Measurements from ENCODE around the gene LYZL6. TPM values are rescaled to one million over a fixed set of nuclear protein-coding genes. Genes with fewer than 3 reads are reported as not detected.
"Not testable (repeated sequence)": the region's sequence is repeated elsewhere in the genome, so short reads cannot be mapped to it uniquely, and the experiment has no call there.

Gene LYZL6
- polyA plus RNA-seq, 3 donors = not detected

DNA sequence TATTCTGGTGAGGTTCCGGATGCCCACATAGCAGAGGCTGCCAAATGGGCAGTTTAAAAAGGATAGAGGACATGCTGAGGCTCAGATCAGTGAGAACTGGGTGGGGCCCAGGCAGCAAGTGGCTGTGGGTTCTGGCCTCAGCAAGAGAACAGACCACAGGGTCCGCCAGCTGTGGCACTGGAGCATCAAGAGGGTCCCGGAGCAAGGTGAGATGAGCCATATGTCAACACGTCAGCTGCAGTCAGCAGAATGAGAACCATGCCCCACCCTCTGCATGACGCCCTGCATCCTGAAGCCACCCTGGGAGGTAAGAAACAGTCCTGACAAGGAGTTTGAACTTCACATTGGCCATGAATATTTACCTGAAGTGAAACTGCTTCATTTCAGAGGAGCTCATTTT lies 43.2 kb downstream of the LYZL6 start:
- intact Hi-C loops (cut with micrococcal nuclease) = no loop called here
- H4K20me1 ChIP-seq (ENCODE audit: insufficient read depth, low read length) = no peaks in the 10 kb centered on the region
- H3K4me1 ChIP-seq (ENCODE audit: control insufficient read depth in 1 of 2, insufficient read depth in 2 of 2, low read length in 2 of 2) = peaks cover 33 to 41% of the 10 kb centered on the region in 2 donors
- DNase-seq = no peak
- Mint-ChIP-seq H3K27me3 (ENCODE audit: low read depth in 3 of 3) (peaks cover 0 to 3% (median 2%) of the 10 kb centered on the region in 3 donors), H3K9me3 (no peaks in the 10 kb centered on the region), H3K36me3 (peaks cover 0 to 3% of the 10 kb centered on the region in 2 donors), H3K27ac (peak overlapping the region in 1 of 7 donors; percentile 1), H3K4me1 (peaks cover 39% of the 10 kb centered on the region), H3K4me3 (no peak overlapping the region)
- H3K9me3 ChIP-seq (replicated peaks in 1 of 2; ENCODE audit: control insufficient read depth in 1 of 2, insufficient read depth in 1 of 2, low read length in 2 of 2) = no peaks in the 10 kb centered on the region
- no peak overlapping the region for H3K9ac ChIP-seq (ENCODE audit: insufficient read depth, low read length, poor library complexity, severe bottlenecking)
- H2AFZ ChIP-seq (ENCODE audit: insufficient read depth, low read depth, low read length, poor library complexity, severe bottlenecking) = no peak overlapping the region
- WGBS (ENCODE audit: insufficient coverage) = 78% methylated on average over 5 of the region's 5 CpGs
- no peak overlapping the region for H3K27ac ChIP-seq (ENCODE audit: low read depth in 1 of 2, low read length in 2 of 2)
- H3K36me3 ChIP-seq (replicated peaks in 1 of 2; ENCODE audit: control insufficient read depth in 1 of 2, insufficient read depth in 2 of 2, low read length in 2 of 2) = no peaks in the 10 kb centered on the region
- H3K4me3 ChIP-seq (replicated peaks in 1 of 3; ENCODE audit: low read depth in 2 of 3, low read length in 3 of 3) = no peak overlapping the region
- no peaks in the 10 kb centered on the region for H3K79me2 ChIP-seq (ENCODE audit: insufficient read depth, low read length)
- TF ChIP-seq, protein P1, sequence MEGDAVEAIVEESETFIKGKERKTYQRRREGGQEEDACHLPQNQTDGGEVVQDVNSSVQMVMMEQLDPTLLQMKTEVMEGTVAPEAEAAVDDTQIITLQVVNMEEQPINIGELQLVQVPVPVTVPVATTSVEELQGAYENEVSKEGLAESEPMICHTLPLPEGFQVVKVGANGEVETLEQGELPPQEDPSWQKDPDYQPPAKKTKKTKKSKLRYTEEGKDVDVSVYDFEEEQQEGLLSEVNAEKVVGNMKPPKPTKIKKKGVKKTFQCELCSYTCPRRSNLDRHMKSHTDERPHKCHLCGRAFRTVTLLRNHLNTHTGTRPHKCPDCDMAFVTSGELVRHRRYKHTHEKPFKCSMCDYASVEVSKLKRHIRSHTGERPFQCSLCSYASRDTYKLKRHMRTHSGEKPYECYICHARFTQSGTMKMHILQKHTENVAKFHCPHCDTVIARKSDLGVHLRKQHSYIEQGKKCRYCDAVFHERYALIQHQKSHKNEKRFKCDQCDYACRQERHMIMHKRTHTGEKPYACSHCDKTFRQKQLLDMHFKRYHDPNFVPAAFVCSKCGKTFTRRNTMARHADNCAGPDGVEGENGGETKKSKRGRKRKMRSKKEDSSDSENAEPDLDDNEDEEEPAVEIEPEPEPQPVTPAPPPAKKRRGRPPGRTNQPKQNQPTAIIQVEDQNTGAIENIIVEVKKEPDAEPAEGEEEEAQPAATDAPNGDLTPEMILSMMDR (IDR thresholded peaks at IDR 0.05) = no peak
- H3K27me3 ChIP-seq (ENCODE audit: control insufficient read depth in 2 of 2, insufficient read depth in 2 of 2, low read length in 2 of 2) = no peaks in the 10 kb centered on the region
- H3K4me2 ChIP-seq (replicated peaks; ENCODE audit: extremely low read depth, low read length, poor library complexity, severe bottlenecking) = no peak overlapping the region

DNA sequence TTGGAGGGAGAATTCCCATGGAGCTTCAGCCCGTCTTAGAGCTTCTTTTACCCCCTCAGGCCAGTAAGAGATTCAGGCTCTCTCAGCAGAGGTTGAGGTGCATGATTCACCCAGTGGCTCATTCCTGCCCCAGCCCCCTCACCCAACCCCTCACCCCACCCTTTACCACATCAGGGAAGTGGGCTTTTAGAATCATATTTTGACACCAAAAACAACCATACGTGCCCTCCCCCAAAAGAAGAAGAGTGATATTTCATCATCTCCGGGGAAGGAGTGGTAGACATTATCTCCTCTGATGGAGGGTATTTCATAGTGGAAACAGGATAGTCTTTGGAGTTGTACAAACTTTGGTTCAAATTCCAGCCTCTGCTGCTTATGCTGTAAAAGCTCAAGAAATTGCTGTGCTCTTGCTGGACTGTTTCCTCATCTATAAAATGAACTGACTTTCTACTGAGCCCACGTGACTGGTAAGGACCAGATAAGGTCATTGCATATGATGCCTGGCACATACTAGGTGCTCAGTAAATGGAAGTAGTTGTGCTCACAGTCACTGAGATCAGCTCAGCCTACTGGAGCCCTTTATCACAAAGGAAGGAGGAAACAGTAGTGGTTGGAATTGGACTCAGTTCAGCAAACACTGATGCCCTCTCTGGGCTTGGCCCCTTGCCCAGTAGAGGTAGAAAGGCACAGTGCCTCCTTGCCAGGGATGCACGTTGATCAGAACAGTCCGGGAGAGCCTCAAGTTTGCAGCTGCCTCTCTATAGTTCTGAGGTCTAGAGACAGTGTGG lies 45.0 kb downstream of the LYZL6 start:
- Mint-ChIP-seq H3K4me3 (no peak overlapping the region), H3K4me1 (peaks cover 42% of the 10 kb centered on the region)
- peaks cover 34 to 41% of the 10 kb centered on the region in 2 donors for H3K4me1 ChIP-seq (ENCODE audit: control insufficient read depth in 1 of 2, insufficient read depth in 2 of 2, low read length in 2 of 2)

DNA sequence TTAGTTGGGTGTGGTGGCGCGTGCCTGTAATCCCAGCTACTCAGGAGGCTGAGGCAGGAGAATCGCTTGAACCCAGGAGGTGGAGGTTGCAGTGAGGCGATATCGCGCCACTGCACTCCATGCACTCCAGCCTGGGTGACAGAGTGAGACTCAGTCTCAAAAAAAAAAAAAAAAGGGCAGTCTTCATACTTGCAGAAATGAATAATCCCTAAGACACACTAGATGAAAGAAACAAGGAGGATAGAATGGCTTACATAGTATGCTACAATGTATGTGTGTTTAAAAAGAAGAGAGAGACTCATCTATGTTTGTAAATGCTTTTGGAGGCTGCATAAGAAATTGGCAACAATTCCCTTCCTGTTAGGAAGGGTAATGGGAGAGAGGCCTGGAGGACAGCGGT lies 45.7 kb downstream of the LYZL6 start:
- no CpG with 5 or more reads among the region's 7 CpGs for WGBS (ENCODE audit: insufficient coverage)
- H3K27me3 Mint-ChIP-seq (ENCODE audit: low read depth in 3 of 3); H3K36me3 Mint-ChIP-seq; H3K4me3 Mint-ChIP-seq; H3K4me3 ChIP-seq (replicated peaks in 1 of 3; ENCODE audit: low read depth in 2 of 3, low read length in 3 of 3); H3K9me3 ChIP-seq (replicated peaks in 1 of 2; ENCODE audit: control insufficient read depth in 1 of 2, insufficient read depth in 1 of 2, low read length in 2 of 2); H3K79me2 ChIP-seq (ENCODE audit: insufficient read depth, low read length); H2AFZ ChIP-seq (ENCODE audit: insufficient read depth, low read depth, low read length, poor library complexity, severe bottlenecking); H3K4me2 ChIP-seq (replicated peaks; ENCODE audit: extremely low read depth, low read length, poor library complexity, severe bottlenecking); H3K9ac ChIP-seq (ENCODE audit: insufficient read depth, low read length, poor library complexity, severe bottlenecking); H3K27ac ChIP-seq (ENCODE audit: low read depth in 1 of 2, low read length in 2 of 2); H4K20me1 ChIP-seq (ENCODE audit: insufficient read depth, low read length); H3K9me3 Mint-ChIP-seq; H3K36me3 ChIP-seq (replicated peaks in 1 of 2; ENCODE audit: control insufficient read depth in 1 of 2, insufficient read depth in 2 of 2, low read length in 2 of 2); H3K27me3 ChIP-seq (ENCODE audit: control insufficient read depth in 2 of 2, insufficient read depth in 2 of 2, low read length in 2 of 2); DNase-seq; intact Hi-C loops (cut with micrococcal nuclease): not testable (repeated sequence)
- H3K4me1 Mint-ChIP-seq = peaks cover 47% of the 10 kb centered on the region
- peak overlapping the region in 4 of 7 donors; percentile 24 to 60 (median 40) for H3K27ac Mint-ChIP-seq
- H3K4me1 ChIP-seq (ENCODE audit: control insufficient read depth in 1 of 2, insufficient read depth in 2 of 2, low read length in 2 of 2) = peaks cover 35 to 45% of the 10 kb centered on the region in 2 donors

More for the DNA sequence above, 45.0 kb downstream of the LYZL6 start:
- H3K27me3 ChIP-seq (ENCODE audit: control insufficient read depth in 2 of 2, insufficient read depth in 2 of 2, low read length in 2 of 2) = no peaks in the 10 kb centered on the region
- H3K36me3 ChIP-seq (replicated peaks in 1 of 2; ENCODE audit: control insufficient read depth in 1 of 2, insufficient read depth in 2 of 2, low read length in 2 of 2) = no peaks in the 10 kb centered on the region
- Mint-ChIP-seq H3K27ac (peak overlapping the region in 2 of 7 donors; percentile 24 to 54), H3K9me3 (no peaks in the 10 kb centered on the region), H3K36me3 (peaks cover 0 to 3% of the 10 kb centered on the region in 2 donors), H3K27me3 (ENCODE audit: low read depth in 3 of 3) (peaks cover 0 to 3% (median 2%) of the 10 kb centered on the region in 3 donors)
- no peak overlapping the region for H3K27ac ChIP-seq (ENCODE audit: low read depth in 1 of 2, low read length in 2 of 2)
- TF ChIP-seq, protein P1 (IDR thresholded peaks at IDR 0.05) = no peak
- H3K9me3 ChIP-seq (replicated peaks in 1 of 2; ENCODE audit: control insufficient read depth in 1 of 2, insufficient read depth in 1 of 2, low read length in 2 of 2) = no peaks in the 10 kb centered on the region
- intact Hi-C loops (cut with micrococcal nuclease) = no loop called here
- 6% methylated on average over 2 of the region's 6 CpGs for WGBS (ENCODE audit: insufficient coverage)
- no peak overlapping the region for H3K9ac ChIP-seq (ENCODE audit: insufficient read depth, low read length, poor library complexity, severe bottlenecking)
- H2AFZ ChIP-seq (ENCODE audit: insufficient read depth, low read depth, low read length, poor library complexity, severe bottlenecking) = peak overlapping the region; percentile 31
- no peaks in the 10 kb centered on the region for H4K20me1 ChIP-seq (ENCODE audit: insufficient read depth, low read length)
- no peak overlapping the region for H3K4me3 ChIP-seq (replicated peaks in 1 of 3; ENCODE audit: low read depth in 2 of 3, low read length in 3 of 3)
- H3K4me2 ChIP-seq (replicated peaks; ENCODE audit: extremely low read depth, low read length, poor library complexity, severe bottlenecking) = no peak overlapping the region
- no peaks in the 10 kb centered on the region for H3K79me2 ChIP-seq (ENCODE audit: insufficient read depth, low read length)
- peak in 2 of 3 donors; percentile 4 to 60 for DNase-seq

All from CD14-positive monocyte (primary cell).